NCI-H2171 (cell line): Measurements from ENCODE around the gene SPACA7.
A peak's percentile ranks its signal among the peaks of the same experiment; 100 is the strongest.

Source experiments
- DNase-seq: peaks from one replicate; lab custom pipeline; 2025; lab: John Stamatoyannopoulos, UW

Gene SPACA7, protein sequence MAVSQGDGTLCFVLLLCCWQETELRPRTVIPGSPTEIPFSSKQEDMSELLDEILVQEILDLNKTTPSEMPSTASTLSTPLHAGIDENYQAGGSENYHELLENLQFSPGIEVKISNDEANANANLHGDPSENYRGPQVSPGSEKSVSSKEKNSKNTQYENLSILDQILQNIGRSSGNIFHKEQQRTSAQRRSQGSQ

DNA sequence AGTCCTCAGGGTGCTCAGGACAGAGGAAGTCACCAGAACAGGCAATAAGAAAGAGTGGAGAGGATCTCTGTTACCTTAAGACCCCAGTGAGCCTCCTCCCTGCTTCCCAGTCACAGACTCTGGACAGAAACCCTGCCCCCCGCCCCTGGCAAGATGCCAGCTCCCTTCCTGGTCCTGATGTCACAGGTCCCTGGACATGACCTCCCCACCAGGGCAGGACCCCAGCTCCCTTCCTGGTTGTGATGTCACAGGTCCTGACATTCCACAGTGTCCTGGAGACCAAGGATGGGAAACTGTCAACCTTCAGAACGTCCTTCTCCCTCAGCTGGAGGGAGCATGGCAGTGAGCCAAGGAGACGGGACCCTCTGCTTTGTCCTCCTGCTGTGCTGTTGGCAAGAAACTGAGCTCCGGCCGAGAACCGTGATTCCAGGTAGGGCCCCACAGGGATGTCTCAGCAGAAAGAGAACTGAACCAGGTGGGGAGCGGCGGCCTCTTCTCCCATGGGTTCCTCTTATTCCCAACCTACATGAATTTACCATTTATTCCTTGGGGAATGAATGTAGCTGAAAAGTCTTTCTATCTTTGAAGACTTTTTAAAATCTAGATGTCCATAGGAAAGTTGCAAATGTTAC is at the start of gene SPACA7:
TSS of gene SPACA7 (plus strand) at position 306 of the 632 bp plus-strand sequence. CDS start at position 337, 31 bp downstream.
- no peak for DNase-seq

DNA sequence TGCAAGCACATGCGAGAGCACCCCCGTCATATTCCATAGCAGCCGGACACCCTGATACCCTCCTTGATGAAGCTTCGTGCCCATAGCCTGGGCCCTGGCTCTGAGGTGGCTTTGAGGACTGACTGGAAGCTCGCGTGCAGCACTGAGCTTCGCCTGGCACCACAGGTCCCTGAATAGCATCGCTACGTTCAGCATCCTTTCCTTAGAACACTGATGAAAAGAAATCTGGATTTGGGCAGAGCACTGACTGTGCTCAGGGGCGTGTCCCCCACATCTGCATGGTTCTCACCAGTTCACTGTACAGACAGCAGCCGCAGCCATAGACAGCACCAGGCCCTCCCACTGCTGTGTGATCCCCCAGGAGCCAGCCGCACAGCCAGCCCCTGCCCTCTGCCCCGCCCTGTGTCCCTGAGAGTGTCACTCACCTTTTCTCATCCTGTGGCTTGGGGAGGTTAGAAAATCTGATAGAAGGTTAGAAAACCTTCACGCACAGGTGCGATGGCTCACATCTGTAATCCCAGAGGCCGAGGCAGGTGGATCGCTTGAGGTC is 49.3 kb upstream of the SPACA7 start:
- DNase-seq = no peak

DNA sequence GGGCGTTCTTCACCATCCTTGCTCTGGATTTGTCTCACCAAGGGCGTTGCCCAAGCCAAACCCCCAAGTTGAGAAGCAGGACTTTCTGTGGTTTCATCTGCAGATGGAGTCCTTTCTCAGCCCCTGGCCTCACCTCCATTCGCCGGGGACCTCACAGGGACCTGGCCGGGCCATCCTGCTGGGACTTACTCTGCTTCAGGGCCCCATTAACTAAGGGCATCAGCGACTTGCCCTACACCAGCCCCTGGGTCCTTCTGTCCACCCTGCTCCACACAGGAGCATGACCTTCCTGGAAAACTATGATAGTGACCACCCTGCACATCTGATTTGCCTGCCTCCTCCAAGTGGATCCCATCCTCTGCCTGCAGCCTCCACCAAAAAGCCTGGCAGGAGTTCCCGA is 47.2 kb upstream of the SPACA7 start:
- DNase-seq = no peak

GRCh38 chr13:112329376-112329775 is 46.8 kb upstream of the SPACA7 start:
- DNase-seq = no peak

DNA sequence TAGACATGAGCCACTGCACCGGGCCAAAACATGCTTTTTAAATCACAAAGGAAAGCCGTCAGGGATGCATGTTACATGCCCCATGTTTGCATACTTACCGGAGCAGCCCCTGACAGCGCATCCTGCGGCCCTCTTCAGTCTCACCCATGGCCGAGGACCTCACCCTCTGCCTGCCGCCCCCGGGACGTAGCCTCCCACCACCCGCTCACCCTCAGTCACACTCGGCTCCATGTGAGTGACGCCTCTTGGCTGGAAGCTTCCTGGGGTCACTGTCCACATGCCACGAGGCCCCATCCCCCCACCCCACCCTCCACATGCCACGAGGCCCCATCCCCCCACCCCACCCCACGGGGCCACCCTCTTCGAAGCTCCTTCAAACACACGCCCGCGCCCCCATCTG is 46.1 kb upstream of the SPACA7 start:
- no peak for DNase-seq

GRCh38 chr13:112330479-112331381 is 45.4 kb upstream of the SPACA7 start:
- DNase-seq = no peak

- no peak for DNase-seq
These were observed 44.5 kb upstream of the SPACA7 start for GRCh38 chr13:112331675-112332074.

GRCh38 chr13:112332727-112333126 is 43.4 kb upstream of the SPACA7 start:
- DNase-seq = no peak

DNA sequence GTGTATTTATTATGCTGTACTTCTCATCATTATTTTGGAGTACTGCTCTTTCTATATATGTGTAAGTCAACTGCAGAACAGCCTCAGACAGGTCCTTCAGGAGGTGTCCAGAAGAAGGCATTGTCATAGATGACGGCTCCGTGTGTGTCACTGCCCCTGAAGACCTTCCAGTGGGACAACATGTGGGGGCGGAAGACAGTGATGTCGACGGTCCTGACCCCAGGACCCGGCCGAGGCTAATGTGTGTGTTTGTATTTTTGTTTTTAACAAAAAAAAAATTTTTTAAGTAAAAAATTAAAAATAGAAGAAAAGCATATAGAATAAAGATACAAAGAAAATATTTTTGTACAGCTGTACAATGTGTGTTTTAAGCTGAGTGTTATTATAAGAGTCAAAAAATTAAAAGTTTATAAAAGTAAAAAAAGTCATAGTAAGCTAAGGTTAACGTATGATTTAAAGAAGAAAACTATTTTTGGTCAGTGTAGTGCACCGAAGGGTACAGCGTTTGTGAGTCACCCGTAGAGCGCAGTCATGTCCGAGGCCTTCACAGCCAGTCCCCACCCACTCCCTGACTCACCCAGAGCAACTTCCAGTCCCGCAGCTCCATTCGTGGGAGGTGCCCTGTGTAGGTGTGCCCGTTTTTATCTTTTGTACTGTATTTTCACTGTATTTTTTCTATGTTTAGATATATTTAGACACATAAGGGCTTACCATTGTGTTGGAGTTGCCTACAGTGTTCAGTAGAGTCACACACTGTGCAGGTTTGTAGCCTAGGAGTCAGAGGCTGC is 42.2 kb upstream of the SPACA7 start:
- no peak for DNase-seq

- DNase-seq = no peak
These were observed 41.0 kb upstream of the SPACA7 start for GRCh38 chr13:112335135-112335534.

DNA sequence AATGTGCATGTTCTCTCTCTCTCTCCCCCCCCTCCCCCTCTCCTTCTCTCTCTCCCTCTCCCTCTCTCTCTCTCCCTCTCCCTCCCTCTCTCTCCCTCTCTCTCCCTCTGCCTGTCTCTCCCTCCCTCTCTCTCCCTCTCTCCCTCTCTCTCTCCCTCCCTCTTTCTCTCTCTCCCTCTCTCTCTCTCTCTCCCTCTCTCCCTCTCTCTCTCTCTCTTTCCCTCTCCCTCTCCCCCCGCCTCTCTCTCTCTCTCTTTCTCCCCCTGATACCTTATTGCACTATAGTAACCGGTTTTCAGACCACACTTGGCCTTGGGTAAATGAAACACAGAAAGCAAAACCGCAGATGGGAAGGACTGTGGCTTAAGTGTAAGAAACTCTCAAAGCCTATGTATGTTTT is 34.7 kb upstream of the SPACA7 start:
- no peak for DNase-seq

GRCh38 chr13:112341976-112342735 is 34.0 kb upstream of the SPACA7 start:
- DNase-seq = no peak

DNA sequence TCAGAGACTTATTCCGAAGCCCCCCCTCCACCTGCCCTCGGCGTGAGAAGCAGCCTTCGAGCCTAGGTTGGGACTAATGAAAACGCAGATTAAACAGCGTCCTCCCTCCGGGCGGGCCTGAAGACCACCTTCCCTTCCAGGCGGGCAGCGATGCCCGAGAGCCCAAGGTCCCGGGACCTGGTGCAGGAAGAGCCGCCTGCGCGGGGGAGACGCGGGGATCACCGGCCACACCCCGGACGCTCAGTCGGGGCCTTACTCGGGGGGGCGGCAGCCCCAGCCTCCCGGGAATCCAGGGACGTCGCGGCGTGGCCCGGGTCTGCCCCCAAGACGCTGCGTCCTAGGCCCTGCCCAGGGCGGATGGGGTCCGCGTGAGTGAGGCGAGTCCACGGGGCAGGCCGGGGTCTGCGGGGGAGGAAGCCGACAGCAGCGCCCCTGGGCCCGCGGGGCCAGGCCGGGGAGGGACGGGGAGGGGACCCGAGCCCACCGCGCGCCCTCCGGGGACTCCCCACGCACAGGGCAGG is 33.3 kb upstream of the SPACA7 start:
- no peak for DNase-seq

DNA sequence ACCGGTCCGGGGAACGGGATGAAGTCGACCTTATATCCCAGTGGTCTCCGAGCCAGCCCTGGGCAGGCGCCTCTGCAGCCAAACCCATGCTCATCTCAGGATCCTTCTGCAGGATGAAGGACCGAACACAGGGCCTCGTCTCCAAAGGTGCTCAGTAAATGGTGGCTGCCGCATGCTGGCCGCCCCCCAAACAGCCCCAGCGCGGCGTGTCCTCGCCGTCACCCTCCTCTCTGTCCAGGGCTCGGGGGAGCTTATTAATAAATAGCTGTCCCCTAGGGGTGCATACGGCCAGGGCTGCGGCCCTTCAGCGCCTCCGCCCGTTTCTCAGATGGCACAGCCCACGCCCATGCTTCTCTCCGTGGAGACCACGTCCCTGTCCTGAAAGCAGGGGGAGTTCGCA is 32.6 kb upstream of the SPACA7 start:
- DNase-seq = no peak

DNA sequence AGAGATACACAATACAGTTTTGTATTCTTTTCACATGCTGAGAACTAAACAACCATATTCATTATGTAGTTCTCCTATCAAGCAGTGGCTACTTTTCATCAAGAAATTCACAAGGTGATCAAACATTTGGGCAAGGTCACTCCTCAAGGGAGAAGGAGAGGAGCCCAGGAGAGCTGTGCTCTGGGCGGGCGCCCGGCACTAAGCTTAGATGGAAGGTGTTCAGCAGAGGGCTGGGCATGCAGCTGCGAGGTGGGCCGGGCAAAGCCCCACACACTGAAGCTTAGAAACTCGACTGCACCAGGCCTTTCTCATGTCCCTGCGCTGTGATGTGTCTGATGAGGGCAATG is 30.4 kb upstream of the SPACA7 start:
- DNase-seq = no peak

DNA sequence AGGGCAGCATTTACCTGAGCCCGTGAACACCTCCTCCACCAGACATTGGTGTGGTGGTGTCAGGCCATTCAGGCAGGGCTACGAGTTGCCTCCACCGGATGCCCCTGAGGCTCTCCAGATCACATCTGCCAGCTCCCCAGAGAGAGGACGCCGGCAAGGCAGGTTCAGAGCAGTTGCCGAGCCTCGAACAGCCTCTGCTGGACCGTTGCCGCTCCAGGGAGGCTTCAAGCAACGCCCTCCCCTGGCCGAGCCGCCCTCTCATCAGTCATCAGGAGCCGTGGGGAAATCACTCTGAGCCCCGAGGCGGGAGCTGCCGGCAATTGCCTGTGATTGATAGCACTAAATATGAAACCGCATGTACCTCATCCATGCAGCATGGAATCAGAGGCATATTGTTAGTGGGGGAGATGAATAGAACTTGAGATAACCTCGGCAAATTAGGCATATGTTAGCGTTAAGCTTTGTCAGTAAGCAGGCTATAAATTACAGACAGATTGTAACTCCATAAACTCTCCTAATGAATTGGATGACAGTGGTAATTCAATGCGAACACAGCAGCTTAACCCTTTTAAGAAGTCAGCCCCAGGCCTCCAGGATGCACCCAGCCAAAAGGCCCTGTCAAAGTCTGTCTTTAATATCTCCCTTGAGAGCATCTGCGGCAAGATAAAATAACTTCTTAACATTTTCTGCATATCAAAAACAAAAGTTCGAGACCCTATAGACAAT is 29.8 kb upstream of the SPACA7 start:
- DNase-seq = peak; percentile 36

DNA sequence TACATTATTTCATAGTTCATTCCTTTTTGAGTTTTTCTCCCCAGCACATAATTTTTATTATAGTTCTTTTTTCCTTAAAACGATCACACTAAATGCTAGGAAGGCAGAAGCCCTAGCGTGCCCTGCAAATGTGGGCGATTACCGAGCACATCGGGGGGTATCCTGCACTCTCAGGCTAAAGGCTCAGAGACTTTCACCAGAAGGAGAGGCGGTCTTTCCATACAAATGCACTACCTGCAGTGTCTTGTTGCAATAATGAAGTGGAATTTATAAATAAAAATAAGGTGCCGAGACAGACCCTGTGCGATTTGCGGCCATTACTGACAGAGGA is 29.3 kb upstream of the SPACA7 start:
- no peak for DNase-seq

DNA sequence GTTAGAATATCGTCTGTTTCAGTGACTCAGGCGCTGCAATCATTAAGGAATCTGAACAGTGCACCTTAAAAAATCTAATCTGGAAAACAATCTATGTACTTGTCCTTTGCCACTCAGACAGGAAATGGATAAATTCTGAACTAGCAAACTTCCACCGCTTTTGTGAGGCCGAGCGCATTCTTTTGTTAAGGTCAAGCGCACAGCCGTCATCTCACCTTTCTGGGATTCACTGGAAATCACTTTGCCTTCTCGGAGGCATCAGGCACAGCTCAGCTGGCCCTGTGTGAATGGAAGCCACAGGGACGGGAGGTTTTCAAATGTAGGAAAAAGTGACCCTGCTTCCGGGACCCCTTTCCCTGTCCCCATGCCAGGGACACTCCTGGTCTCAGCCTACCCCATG is 28.2 kb upstream of the SPACA7 start:
- no peak for DNase-seq

DNA sequence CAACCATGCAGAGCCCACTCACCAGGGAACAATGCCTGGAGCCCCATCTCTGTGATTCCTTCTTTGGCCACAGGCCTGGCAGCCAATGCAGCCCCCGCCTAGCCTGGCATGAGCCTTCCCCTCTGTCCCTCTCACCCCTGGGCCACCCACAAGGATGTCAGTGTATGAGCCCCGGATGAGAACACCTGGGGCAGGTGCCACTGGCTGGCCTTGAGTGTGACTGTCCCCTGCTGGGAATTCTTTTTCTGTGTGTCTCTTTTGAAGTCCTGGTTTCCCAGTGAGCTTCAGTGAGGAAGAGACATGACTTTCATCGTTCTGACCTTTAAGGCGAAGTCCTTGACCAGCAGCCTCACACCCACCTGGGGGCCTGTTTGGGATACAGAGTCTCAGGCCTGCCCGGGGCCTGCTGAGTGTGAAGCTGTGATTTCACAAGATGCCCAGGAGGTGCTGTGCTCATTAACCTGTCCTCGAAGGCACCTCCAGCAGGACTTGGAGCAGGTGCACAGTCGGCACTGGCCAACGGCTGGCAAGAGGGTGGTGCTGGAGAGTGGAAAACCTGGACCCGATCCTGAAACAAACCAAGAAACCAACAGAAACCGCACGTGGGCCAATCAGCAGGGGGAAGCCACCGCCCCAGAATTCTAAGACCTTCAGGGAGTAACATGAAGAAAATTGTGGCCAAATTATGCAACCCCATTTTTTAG is 27.4 kb upstream of the SPACA7 start:
- DNase-seq = no peak

DNA sequence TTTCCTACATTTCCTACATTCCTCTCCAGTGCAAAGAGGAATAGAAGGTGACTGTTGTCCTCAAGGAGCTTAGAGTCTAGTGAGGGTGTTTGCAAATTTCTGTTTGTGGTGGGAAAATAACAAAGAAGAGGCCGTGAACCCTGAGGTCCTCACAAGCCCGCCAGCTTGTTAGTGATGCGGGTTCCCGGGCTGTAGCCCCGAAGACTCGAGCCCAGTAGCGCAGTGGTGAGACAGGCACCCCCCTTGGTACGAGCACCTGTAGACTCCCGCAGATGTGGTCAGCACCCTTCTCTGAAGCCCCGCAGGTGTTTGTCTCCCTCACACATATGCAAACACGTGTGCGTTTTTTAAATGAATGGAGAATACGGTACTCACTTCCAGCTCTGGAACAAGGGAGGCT is 26.5 kb upstream of the SPACA7 start:
- no peak for DNase-seq
